Endothelial cell (in vitro differentiated cells): ENCODE data around the gene ERVH48-1. TPM values are rescaled to one million over a fixed set of nuclear protein-coding genes. Genes with fewer than 3 reads are reported as not detected.
"Not testable (repeated sequence)": the region's sequence is repeated elsewhere in the genome, so short reads cannot be mapped to it uniquely, and the experiment has no call there.

ENCODE experiments used
- DNase-seq: peaks from one replicate; pipeline ENCODE4 v3.0.0; 2021; ENCODE audit warnings: low spot score
- H3K27ac Mint-ChIP-seq: one replicate; pipeline ENCODE4 v1.8.0; 2021; ENCODE audit warnings: mixed read lengths, inconsistent platforms; ENCODE audit not compliant: unreplicated experiment
- H3K27me3 Mint-ChIP-seq: one replicate; pipeline ENCODE4 v1.8.0; 2021; ENCODE audit warnings: mild to moderate bottlenecking, moderate library complexity, mixed read lengths, inconsistent platforms; ENCODE audit not compliant: unreplicated experiment
- H3K36me3 Mint-ChIP-seq: one replicate; pipeline ENCODE4 v1.8.0; 2021; ENCODE audit warnings: mild to moderate bottlenecking, low read depth, mixed read lengths, inconsistent platforms; ENCODE audit not compliant: unreplicated experiment
- H3K4me1 Mint-ChIP-seq: one replicate; pipeline ENCODE4 v1.8.0; 2021; ENCODE audit warnings: mild to moderate bottlenecking, mixed read lengths, inconsistent platforms; ENCODE audit not compliant: unreplicated experiment
- H3K4me3 Mint-ChIP-seq: one replicate; pipeline ENCODE4 v1.8.0; 2021; ENCODE audit warnings: mild to moderate bottlenecking, mixed read lengths, inconsistent platforms; ENCODE audit not compliant: unreplicated experiment
- H3K9me3 Mint-ChIP-seq: one replicate; pipeline ENCODE4 v1.8.0; 2021; ENCODE audit warnings: mixed read lengths, inconsistent platforms; ENCODE audit not compliant: unreplicated experiment
- total RNA-seq: library from RNA; stranded (reverse); fragmentation: NEBNext Ultra II Directional; extraction: Animal tissue kit (Norgen Biotek cat#: 25700); gene quantifications from one replicate; pipeline ENCODE4 v1.2.1, GENCODE V29; 2021; ENCODE audit not compliant: unreplicated experiment
- TF ChIP-seq, protein P1 (sequence below): fragments of 200-600 bp; sonication (generic); IDR thresholded peaks from one replicate; pipeline ENCODE4 v1.5.0; 2021; ENCODE audit warnings: antibody characterized with exemption; ENCODE audit not compliant: unreplicated experiment

The ERVH48-1 gene
- total RNA-seq, 1 donor from 2014 or later = 20.5 TPM

- Mint-ChIP-seq H3K9me3 (no peaks in the 10 kb centered on the region), H3K27ac (no peak overlapping the region), H3K27me3 (peaks cover 10% of the 10 kb centered on the region), H3K4me1 (no peaks in the 10 kb centered on the region), H3K36me3 (no peaks in the 10 kb centered on the region), H3K4me3 (no peak overlapping the region)
- TF ChIP-seq, protein P1, sequence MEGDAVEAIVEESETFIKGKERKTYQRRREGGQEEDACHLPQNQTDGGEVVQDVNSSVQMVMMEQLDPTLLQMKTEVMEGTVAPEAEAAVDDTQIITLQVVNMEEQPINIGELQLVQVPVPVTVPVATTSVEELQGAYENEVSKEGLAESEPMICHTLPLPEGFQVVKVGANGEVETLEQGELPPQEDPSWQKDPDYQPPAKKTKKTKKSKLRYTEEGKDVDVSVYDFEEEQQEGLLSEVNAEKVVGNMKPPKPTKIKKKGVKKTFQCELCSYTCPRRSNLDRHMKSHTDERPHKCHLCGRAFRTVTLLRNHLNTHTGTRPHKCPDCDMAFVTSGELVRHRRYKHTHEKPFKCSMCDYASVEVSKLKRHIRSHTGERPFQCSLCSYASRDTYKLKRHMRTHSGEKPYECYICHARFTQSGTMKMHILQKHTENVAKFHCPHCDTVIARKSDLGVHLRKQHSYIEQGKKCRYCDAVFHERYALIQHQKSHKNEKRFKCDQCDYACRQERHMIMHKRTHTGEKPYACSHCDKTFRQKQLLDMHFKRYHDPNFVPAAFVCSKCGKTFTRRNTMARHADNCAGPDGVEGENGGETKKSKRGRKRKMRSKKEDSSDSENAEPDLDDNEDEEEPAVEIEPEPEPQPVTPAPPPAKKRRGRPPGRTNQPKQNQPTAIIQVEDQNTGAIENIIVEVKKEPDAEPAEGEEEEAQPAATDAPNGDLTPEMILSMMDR = no peak
- no peak for DNase-seq
Observed at GRCh38 chr21:42964086-42964485, 38.7 kb upstream of the ERVH48-1 start.

DNA sequence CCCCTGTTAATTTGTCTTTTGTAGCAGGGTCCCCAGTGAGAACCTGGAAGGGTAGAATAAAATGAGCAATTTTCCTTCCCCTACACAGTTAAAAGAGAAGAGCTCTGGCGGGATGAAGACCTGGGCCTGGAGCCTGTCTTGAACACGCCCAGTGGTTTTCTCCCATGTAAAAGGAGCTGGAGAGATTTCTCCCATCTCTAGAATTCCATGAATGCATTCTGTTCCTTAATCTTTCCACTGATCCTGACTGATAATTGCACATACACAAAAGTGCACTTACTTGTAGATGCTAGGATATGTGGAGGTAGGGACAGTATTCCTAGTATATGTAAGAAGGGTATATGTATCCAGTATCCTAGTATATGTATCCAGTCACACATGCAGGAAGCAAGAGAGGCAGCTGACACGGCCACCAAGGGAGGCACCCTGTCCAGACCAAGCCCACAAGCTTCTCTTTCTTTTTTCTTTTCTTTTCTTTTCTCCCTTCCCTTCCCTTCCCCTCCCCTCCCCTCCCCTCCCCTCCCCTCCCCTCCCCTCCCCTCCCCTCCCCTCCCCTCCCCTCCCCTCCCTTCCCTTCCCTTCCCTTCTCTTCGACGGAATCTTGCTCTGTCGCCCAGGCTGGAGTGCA lies 37.1 kb upstream of the ERVH48-1 start:
- peaks cover 10% of the 10 kb centered on the region for H3K27me3 Mint-ChIP-seq
- DNase-seq = no peak
- H3K4me3 Mint-ChIP-seq = no peak overlapping the region
- H3K36me3 Mint-ChIP-seq = no peaks in the 10 kb centered on the region
- peaks cover 2% of the 10 kb centered on the region for H3K4me1 Mint-ChIP-seq
- H3K9me3 Mint-ChIP-seq = peaks cover under 1% of the 10 kb centered on the region
- TF ChIP-seq, protein P1 = no peak
- no peak overlapping the region for H3K27ac Mint-ChIP-seq

- H3K36me3 Mint-ChIP-seq = no peaks in the 10 kb centered on the region
- no peak overlapping the region for H3K4me3 Mint-ChIP-seq
- peaks cover 3% of the 10 kb centered on the region for H3K4me1 Mint-ChIP-seq
- TF ChIP-seq, protein P1 = no peak
- peaks cover 7% of the 10 kb centered on the region for H3K27me3 Mint-ChIP-seq
- peaks cover 5% of the 10 kb centered on the region for H3K9me3 Mint-ChIP-seq
- H3K27ac Mint-ChIP-seq = no peak overlapping the region
- DNase-seq = no peak
Observed at GRCh38 chr21:42959728-42960127, 34.3 kb upstream of the ERVH48-1 start.

DNA sequence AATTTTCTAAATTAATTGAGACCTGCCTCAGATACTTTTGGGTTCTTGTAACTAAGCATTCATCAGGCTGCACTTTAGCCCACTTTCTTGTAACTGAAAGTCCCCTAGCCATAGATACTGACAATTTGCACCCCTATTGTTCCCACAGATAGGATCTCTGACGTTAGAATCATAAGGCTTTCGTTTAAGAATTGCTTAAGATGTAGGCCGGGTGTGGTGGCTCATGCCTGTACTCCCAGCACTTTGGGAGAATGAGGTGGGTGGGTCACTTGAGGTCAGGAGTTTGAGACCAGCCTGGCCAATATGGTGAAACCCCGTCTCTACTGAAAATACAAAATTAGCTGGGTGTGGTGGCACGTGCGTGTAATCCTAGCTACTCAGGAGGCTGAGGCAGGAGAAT lies 32.7 kb upstream of the ERVH48-1 start:
- DNase-seq, H3K27me3 Mint-ChIP-seq, H3K9me3 Mint-ChIP-seq, H3K4me3 Mint-ChIP-seq, H3K27ac Mint-ChIP-seq, H3K36me3 Mint-ChIP-seq, H3K4me1 Mint-ChIP-seq: not testable (repeated sequence)

GRCh38 chr21:42956824-42957630 lies 31.6 kb upstream of the ERVH48-1 start:
- no peaks in the 10 kb centered on the region for H3K36me3 Mint-ChIP-seq
- peaks cover 5% of the 10 kb centered on the region for H3K9me3 Mint-ChIP-seq
- H3K4me1 Mint-ChIP-seq = peaks cover 3% of the 10 kb centered on the region
- H3K4me3 Mint-ChIP-seq = no peak overlapping the region
- TF ChIP-seq, protein P1 = no peak
- DNase-seq = no peak
- peaks cover 3% of the 10 kb centered on the region for H3K27me3 Mint-ChIP-seq
- H3K27ac Mint-ChIP-seq = no peak overlapping the region

DNA sequence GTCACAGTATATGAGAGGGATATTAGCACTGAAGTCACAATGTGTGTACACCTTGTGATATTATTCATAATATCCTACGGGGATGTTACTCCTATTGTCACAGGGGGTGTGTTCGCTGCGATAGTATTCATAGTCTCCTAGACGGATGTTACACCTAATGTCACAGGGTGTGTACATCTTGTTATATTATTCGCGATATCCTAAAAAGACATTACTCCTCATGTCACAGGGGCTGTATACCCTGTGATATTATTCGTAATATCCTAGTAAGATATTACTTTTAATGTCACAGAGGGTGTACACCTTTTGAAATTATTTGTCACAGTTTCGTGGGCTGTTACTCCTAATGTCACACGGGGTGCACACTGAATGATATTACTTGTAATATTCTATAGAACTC lies 25.8 kb upstream of the ERVH48-1 start:
- H3K4me3 Mint-ChIP-seq, DNase-seq, H3K36me3 Mint-ChIP-seq, H3K9me3 Mint-ChIP-seq, H3K27me3 Mint-ChIP-seq, H3K4me1 Mint-ChIP-seq, H3K27ac Mint-ChIP-seq: not testable (repeated sequence)

- not testable (repeated sequence) for H3K4me3 Mint-ChIP-seq, H3K27me3 Mint-ChIP-seq, H3K36me3 Mint-ChIP-seq, H3K9me3 Mint-ChIP-seq, H3K27ac Mint-ChIP-seq, DNase-seq, H3K4me1 Mint-ChIP-seq
Observed at GRCh38 chr21:42949094-42949755, 23.8 kb upstream of the ERVH48-1 start.
